NCI-H460 (cell line): Measurements from ENCODE around the gene SYCE3. TPM values are rescaled to one million over a fixed set of nuclear protein-coding genes. Genes with fewer than 3 reads are reported as not detected.

Experiments used
- DNase-seq: peaks from one replicate; pipeline ENCODE4 v3.0.0-alpha.2; 2016; ENCODE audit warnings: low read depth; ENCODE audit errors: extremely low read depth
- total RNA-seq: library from RNA; depleted of rRNA; stranded (reverse); fragments of >200 nt; shearing (Covaris generic); gene quantifications from 2 replicates; pipeline ENCODE4 v1.2.3, GENCODE V29; 2014; rRNA removed

The SYCE3 gene
- total RNA-seq, 1 experiment from 2014 or later: 0.50 TPM

DNA sequence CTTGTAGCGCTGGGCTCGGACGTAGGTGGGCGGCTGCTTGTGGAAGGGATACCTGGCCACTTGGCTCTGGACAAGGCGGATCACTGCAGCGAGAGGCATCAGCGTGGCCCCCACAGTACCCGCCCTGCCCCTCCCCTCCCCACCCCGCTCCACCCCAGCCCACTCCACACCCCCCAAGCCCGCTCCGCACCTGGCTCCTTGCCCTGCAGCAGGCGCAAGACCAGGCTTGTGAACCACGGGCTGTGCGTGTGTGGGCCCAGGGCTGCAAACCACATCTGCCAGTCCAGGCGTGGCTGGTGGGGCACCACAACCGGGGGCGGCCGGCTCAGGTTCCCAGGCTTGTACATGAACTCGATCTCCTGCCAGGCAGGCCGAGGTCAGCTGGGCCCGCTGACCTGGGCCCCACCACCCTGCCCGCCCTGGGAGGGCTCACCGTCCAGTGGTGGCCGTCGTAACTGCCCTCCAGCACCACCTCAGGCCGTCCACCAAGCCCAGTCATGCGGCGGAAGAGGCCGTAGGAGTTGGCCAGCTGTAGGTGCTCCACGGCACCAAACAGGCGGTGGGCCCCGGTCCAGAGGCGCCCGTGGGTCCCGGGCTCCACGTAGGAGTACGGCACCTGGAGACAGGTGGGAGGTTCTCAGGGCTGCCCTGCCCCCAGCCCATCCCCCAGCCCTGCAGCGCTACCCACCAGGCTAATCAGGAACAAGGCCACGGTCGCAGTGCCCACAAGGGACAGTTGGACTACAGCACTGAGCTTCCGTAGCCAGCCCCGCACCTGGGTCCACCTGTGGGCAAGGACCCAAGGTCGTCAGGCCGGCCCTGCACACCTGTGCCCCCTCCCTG lies 58.1 kb downstream of the SYCE3 start:
- DNase-seq: no peak

DNA sequence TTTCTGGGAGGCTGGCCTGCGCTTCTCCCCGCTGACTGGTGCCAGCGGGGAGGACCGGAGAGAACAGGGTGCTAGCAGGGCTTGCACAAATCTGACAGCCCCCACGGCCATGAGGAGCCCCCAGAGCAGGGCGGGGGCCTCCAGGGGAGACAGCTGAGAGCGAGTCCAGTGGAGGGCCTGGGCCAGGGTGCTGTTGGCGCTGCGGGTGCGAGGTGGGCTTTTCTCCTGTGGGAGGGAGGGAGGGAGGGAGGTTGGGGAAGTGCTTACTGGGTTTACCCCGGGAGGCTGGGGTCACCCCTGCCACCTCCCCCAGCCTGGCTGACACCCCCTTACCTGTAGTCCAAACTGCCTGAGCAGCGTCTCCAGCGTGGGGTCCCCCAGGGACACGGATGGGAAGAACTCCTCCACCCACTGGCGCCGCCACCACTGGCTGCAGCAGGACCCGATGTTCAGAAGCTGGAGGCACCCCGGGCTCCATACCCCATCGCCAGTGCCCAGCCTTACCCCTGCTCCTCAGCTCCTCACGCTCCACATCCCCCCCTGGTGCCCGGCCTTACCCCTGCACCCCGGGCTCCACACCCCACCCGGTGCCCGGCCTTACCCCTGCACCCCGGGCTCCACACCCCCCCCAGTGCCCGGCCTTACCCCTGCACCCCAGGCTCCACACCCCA lies 59.1 kb downstream of the SYCE3 start:
- DNase-seq: no peak

- no peak for DNase-seq
These were observed 59.9 kb downstream of the SYCE3 start for GRCh38 chr22:50502628-50503474.

DNA sequence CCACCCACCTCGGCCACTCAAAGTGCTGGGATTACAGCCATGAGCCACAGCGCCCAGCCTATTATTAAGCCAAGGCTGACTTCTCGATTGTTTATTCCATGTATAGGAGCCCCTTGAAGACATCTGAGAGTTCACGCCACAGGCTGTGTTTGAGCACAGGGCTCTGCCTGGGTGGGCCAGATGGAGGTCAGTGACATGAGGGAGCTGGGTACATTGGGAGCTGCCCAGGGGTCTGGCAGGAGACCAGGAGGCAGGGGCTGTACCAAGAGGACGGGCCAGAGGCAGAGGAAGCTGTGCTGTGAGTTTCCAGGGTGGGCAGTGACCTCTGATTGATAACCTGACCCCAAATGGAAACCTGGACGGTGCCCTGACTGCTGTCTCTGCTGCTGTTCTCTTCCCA lies 60.6 kb downstream of the SYCE3 start:
- DNase-seq: no peak

Other genes with a start within 250 kb of the SYCE3 start
- gene DENND6B, start 235.9 kb downstream of the SYCE3 start, total RNA-seq: 0.81 and 1.5 TPM in 2 replicates
- gene PPP6R2, start 219.6 kb downstream of the SYCE3 start, total RNA-seq: 23.6 and 24.5 TPM in 2 replicates
- gene SBF1, start 87.9 kb downstream of the SYCE3 start, total RNA-seq: 37.0 and 40.3 TPM in 2 replicates
- gene ADM2, start 81.4 kb downstream of the SYCE3 start, total RNA-seq: 8.9 and 9.2 TPM in 2 replicates
- 0.27 and 0.29 TPM in 2 replicates for gene MIOX, start 76.1 kb downstream of the SYCE3 start, total RNA-seq
- gene LMF2, start 55.2 kb downstream of the SYCE3 start, total RNA-seq: 17.0 and 21.1 TPM in 2 replicates
- gene NCAPH2, start 54.7 kb downstream of the SYCE3 start, total RNA-seq: 28.6 and 38.0 TPM in 2 replicates
- 3.0 and 4.0 TPM in 2 replicates for gene SCO2, start 37.3 kb downstream of the SYCE3 start, total RNA-seq
- 25.8 and 27.3 TPM in 2 replicates for gene TYMP, start 32.9 kb downstream of the SYCE3 start, total RNA-seq
- 1.6 and 2.1 TPM in 2 replicates for gene KLHDC7B, start 17.0 kb downstream of the SYCE3 start, total RNA-seq
- gene CPT1B, start 15.5 kb upstream of the SYCE3 start, total RNA-seq: 9.6 and 9.8 TPM in 2 replicates
- 16.1 and 21.0 TPM in 2 replicates for gene CHKB, start 19.9 kb upstream of the SYCE3 start, total RNA-seq
- gene MAPK8IP2, start 37.9 kb upstream of the SYCE3 start, total RNA-seq: 0.06 and 0.15 TPM in 2 replicates
- 14.0 and 14.5 TPM in 2 replicates for gene ARSA, start 65.2 kb upstream of the SYCE3 start, total RNA-seq
- gene SHANK3, start 109.9 kb upstream of the SYCE3 start, total RNA-seq: 0.98 and 1.2 TPM in 2 replicates
- not detected in 2 replicates for gene ACR, start 175.3 kb upstream of the SYCE3 start, total RNA-seq
- 14.7 and 17.4 TPM in 2 replicates for gene RABL2B, start 220.7 kb upstream of the SYCE3 start, total RNA-seq